Measurements from ENCODE around the gene OAS2.

Gene OAS2, protein sequence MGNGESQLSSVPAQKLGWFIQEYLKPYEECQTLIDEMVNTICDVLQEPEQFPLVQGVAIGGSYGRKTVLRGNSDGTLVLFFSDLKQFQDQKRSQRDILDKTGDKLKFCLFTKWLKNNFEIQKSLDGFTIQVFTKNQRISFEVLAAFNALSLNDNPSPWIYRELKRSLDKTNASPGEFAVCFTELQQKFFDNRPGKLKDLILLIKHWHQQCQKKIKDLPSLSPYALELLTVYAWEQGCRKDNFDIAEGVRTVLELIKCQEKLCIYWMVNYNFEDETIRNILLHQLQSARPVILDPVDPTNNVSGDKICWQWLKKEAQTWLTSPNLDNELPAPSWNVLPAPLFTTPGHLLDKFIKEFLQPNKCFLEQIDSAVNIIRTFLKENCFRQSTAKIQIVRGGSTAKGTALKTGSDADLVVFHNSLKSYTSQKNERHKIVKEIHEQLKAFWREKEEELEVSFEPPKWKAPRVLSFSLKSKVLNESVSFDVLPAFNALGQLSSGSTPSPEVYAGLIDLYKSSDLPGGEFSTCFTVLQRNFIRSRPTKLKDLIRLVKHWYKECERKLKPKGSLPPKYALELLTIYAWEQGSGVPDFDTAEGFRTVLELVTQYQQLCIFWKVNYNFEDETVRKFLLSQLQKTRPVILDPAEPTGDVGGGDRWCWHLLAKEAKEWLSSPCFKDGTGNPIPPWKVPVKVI

DNA sequence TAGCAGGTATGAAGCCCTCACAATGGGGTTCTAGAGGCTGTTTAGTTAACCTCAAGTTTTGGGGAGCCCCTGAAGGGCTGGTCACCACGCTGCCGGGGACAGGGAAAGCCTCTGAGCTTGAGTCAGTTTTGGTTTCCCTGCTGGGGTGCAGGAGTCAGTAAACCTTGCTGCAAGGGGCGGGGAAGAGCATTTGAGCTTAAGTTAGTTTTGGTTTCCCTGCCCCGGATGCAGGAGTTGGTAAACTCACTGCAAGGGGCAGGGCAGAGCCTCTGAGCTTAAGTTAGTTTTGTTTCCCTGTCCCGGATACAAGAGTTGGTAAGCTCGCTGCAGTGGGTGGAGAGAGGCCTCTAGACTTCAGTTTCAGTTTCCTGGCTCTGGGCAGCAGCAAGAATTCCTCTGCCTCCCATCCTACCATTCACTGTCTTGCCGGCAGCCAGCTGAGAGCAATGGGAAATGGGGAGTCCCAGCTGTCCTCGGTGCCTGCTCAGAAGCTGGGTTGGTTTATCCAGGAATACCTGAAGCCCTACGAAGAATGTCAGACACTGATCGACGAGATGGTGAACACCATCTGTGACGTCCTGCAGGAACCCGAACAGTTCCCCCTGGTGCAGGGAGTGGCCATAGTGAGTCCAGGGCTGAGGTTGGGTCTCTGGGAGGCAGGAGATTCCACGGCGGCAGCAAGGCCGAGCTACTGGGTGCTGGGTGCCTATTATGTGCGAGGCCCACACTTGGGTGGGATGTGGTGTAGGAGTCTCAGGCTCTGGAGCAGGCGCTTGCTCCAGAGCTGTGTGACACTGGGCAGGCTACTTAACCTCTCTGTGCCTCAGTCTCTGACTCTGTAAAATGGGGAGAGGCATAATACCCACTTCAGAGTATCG, at the start of gene OAS2:
Gene OAS2, plus strand, starts transcription at position 357 of the 878 bp plus-strand sequence. Its CDS starts 90 bp downstream, at position 447.
- Histone ChIP-seq H3K36me3 (ENCODE audit: insufficient read depth, low read length) (no peaks in the 10 kb centered on the region), H3K9ac (ENCODE audit: low read depth, low read length, poor library complexity, severe bottlenecking) (peak within 1 kb of the TSS; percentile 81), H3K4me1 (ENCODE audit: insufficient read depth, low read length, poor library complexity, severe bottlenecking) (peaks cover 24% of the 10 kb centered on the region), H4K20me1 (ENCODE audit: insufficient read depth, low read length, poor library complexity, severe bottlenecking) (no peaks in the 10 kb centered on the region), H3K9me3 (ENCODE audit: insufficient read depth, low read depth, low read length) (no peaks in the 10 kb centered on the region), H3K4me3 (ENCODE audit: low read length, poor library complexity, severe bottlenecking) (peak within 1 kb of the TSS; percentile 80), H3K9me2 (replicated peaks; ENCODE audit: low read depth, low read length) (no peaks in the 10 kb centered on the region), H3K27me3 (ENCODE audit: insufficient read depth, low read length, poor library complexity, severe bottlenecking) (no peaks in the 10 kb centered on the region), H2AFZ (ENCODE audit: low read length) (peak within 1 kb of the TSS; percentile 84), H3K4me2 (ENCODE audit: low read depth, low read length, poor library complexity, severe bottlenecking) (peak within 1 kb of the TSS; percentile 81), H3F3A (ENCODE audit: low read depth) (no peaks in the 10 kb centered on the region), H3K79me2 (ENCODE audit: insufficient read depth, low read length) (peaks cover 8% of the 10 kb centered on the region; the same call in 1 of the 2 replicates)
- no peak for TF ChIP-seq EZH2phosphoT487 (IDR thresholded peaks at IDR 0.05; ENCODE audit: borderline replicate concordance)
- TF ChIP-seq, protein P1, sequence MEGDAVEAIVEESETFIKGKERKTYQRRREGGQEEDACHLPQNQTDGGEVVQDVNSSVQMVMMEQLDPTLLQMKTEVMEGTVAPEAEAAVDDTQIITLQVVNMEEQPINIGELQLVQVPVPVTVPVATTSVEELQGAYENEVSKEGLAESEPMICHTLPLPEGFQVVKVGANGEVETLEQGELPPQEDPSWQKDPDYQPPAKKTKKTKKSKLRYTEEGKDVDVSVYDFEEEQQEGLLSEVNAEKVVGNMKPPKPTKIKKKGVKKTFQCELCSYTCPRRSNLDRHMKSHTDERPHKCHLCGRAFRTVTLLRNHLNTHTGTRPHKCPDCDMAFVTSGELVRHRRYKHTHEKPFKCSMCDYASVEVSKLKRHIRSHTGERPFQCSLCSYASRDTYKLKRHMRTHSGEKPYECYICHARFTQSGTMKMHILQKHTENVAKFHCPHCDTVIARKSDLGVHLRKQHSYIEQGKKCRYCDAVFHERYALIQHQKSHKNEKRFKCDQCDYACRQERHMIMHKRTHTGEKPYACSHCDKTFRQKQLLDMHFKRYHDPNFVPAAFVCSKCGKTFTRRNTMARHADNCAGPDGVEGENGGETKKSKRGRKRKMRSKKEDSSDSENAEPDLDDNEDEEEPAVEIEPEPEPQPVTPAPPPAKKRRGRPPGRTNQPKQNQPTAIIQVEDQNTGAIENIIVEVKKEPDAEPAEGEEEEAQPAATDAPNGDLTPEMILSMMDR (conservative IDR thresholded peaks at IDR 0.05; ENCODE audit: low read length) = no peak

DNA sequence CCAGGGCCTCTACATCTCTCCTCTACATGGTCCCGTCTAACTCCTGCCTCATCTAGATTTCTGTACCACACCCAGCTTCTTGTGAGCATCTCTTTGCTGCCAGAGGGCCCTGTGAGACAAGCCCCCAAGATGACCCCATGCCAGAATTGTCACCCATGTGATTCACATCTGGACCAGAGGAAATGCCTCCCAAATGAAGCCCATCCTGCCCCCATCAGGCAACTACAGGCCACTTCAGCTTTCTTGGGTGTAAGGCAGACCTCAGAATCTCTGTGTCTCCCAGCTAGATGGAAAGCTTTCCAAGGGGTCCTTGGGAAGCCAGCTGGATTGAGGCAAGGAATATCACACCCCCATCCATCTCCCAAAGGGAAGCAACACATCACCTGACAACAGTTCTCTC, 49.3 kb upstream of the OAS2 start:
- no peak overlapping the region for H3K9ac ChIP-seq (ENCODE audit: low read depth, low read length, poor library complexity, severe bottlenecking)
- no peaks in the 10 kb centered on the region for H3K27me3 ChIP-seq (ENCODE audit: insufficient read depth, low read length, poor library complexity, severe bottlenecking)
- no peaks in the 10 kb centered on the region for H3K4me1 ChIP-seq (ENCODE audit: insufficient read depth, low read length, poor library complexity, severe bottlenecking)
- no peaks in the 10 kb centered on the region for H3F3A ChIP-seq (ENCODE audit: low read depth)
- TF ChIP-seq EZH2phosphoT487 (IDR thresholded peaks at IDR 0.05; ENCODE audit: borderline replicate concordance) = no peak
- TF ChIP-seq, protein P1 (conservative IDR thresholded peaks at IDR 0.05; ENCODE audit: low read length) = peak; percentile 39
- H3K4me2 ChIP-seq (ENCODE audit: low read depth, low read length, poor library complexity, severe bottlenecking) = no peak overlapping the region
- no peak overlapping the region for H3K4me3 ChIP-seq (ENCODE audit: low read length, poor library complexity, severe bottlenecking)
- H4K20me1 ChIP-seq (ENCODE audit: insufficient read depth, low read length, poor library complexity, severe bottlenecking) = no peaks in the 10 kb centered on the region
- H3K79me2 ChIP-seq (ENCODE audit: insufficient read depth, low read length) = no peaks in the 10 kb centered on the region
- no peaks in the 10 kb centered on the region for H3K9me3 ChIP-seq (ENCODE audit: insufficient read depth, low read depth, low read length)
- H3K9me2 ChIP-seq (replicated peaks; ENCODE audit: low read depth, low read length) = no peaks in the 10 kb centered on the region
- no peaks in the 10 kb centered on the region for H3K36me3 ChIP-seq (ENCODE audit: insufficient read depth, low read length)
- no peak overlapping the region for H2AFZ ChIP-seq (ENCODE audit: low read length)

DNA sequence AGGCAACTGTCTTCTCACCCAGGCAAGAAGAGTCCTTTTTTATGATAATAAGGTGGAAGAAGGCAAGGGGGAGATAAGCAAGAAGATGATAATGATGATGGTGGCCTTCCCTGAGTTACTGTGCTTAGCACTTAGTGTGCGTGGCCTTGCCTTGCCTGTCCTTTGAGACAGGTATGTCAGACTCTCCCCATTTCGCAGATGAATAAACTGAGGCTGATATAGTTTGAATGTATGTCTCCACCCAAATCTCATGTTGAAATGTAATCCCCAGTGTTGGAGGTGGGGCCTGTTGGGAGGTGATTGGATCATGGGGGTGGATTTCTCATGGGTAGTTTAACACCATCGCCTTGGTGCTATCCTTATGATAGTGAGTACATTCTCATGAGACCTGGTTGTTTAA, 48.6 kb upstream of the OAS2 start:
- Histone ChIP-seq H3K4me2 (ENCODE audit: low read depth, low read length, poor library complexity, severe bottlenecking) (no peak overlapping the region), H3K9me3 (ENCODE audit: insufficient read depth, low read depth, low read length) (no peaks in the 10 kb centered on the region), H3K4me1 (ENCODE audit: insufficient read depth, low read length, poor library complexity, severe bottlenecking) (no peaks in the 10 kb centered on the region), H3K9me2 (replicated peaks; ENCODE audit: low read depth, low read length) (no peaks in the 10 kb centered on the region), H3K9ac (ENCODE audit: low read depth, low read length, poor library complexity, severe bottlenecking) (no peak overlapping the region), H3K36me3 (ENCODE audit: insufficient read depth, low read length) (no peaks in the 10 kb centered on the region), H3K27me3 (ENCODE audit: insufficient read depth, low read length, poor library complexity, severe bottlenecking) (no peaks in the 10 kb centered on the region), H2AFZ (ENCODE audit: low read length) (no peak overlapping the region), H3K79me2 (ENCODE audit: insufficient read depth, low read length) (no peaks in the 10 kb centered on the region), H3K4me3 (ENCODE audit: low read length, poor library complexity, severe bottlenecking) (no peak overlapping the region), H3F3A (ENCODE audit: low read depth) (no peaks in the 10 kb centered on the region), H4K20me1 (ENCODE audit: insufficient read depth, low read length, poor library complexity, severe bottlenecking) (no peaks in the 10 kb centered on the region)
- TF ChIP-seq, protein P1 (conservative IDR thresholded peaks at IDR 0.05; ENCODE audit: low read length) = no peak
- TF ChIP-seq EZH2phosphoT487 (IDR thresholded peaks at IDR 0.05; ENCODE audit: borderline replicate concordance) = no peak
